Liver (tissue), 9 donors: ENCODE measurements around the gene TCHP. TPM values are rescaled to one million over a fixed set of nuclear protein-coding genes. Genes with fewer than 3 reads are reported as not detected.

Experiments
- DNase-seq: peaks from one replicate; pipeline ENCODE4 v3.0.0-alpha.2; 2017; ENCODE audit warnings: low spot score
- H3K27ac ChIP-seq, 2 donors: one replicate each; pipeline ENCODE4 v1.7.0; 2013; ENCODE audit warnings: inconsistent platforms in 2 of 2, low read length in 2 of 2, control low read depth in 1 of 2, low read depth in 1 of 2, mild to moderate bottlenecking in 1 of 2
- H3K27me3 ChIP-seq, 4 donors: one replicate each; pipeline versions ENCODE4 v1.6.1 to v1.7.0; 2013; ENCODE audit warnings: low read length in 3 of 4, inconsistent platforms in 1 of 4, mild to moderate bottlenecking in 1 of 4, moderate library complexity in 1 of 4; ENCODE audit not compliant: control insufficient read depth in 4 of 4, insufficient read depth in 4 of 4
- H3K36me3 ChIP-seq, 4 donors: one replicate each; pipeline versions ENCODE4 v1.6.1 to v1.7.0; 2013; ENCODE audit warnings: low read length in 3 of 4, mild to moderate bottlenecking in 3 of 4, low read depth in 1 of 4, moderate library complexity in 1 of 4; ENCODE audit not compliant: control insufficient read depth in 4 of 4, insufficient read depth in 3 of 4
- H3K4me1 ChIP-seq, 4 donors: one replicate each; pipeline versions ENCODE4 v1.6.1 to v1.7.0; 2013; ENCODE audit warnings: low read length in 3 of 4, mild to moderate bottlenecking in 3 of 4, moderate library complexity in 1 of 4; ENCODE audit not compliant: control insufficient read depth in 4 of 4, insufficient read depth in 4 of 4
- H3K4me3 ChIP-seq, 3 donors: one replicate each; pipeline versions ENCODE4 v1.6.1 to v1.7.0; 2013; ENCODE audit warnings: low read length in 3 of 3, control low read depth in 1 of 3, low read depth in 1 of 3, mild to moderate bottlenecking in 1 of 3
- H3K9ac ChIP-seq, 2 donors: one replicate each; pipeline ENCODE4 v1.7.0; 2013; ENCODE audit warnings: low read length in 2 of 2, mild to moderate bottlenecking in 2 of 2, moderate library complexity in 2 of 2, control low read depth in 1 of 2, low read depth in 1 of 2
- H3K9me3 ChIP-seq, 4 donors: one replicate each; pipeline versions ENCODE4 v1.6.1 to v1.7.0; 2013; ENCODE audit warnings: low read length in 3 of 4; ENCODE audit not compliant: control insufficient read depth in 4 of 4
- ATF3 ChIP-seq: IDR thresholded peaks from 2 replicates; pipeline ENCODE4 v1.6.1; 2016; ENCODE audit warnings: antibody characterized with exemption
- CTCF ChIP-seq: fragments of 150-350 bp; IDR thresholded peaks from 2 replicates; pipeline ENCODE4 v1.5.1; 2017; ENCODE audit warnings: improper control_type of control experiment, low read depth, low read length; ENCODE audit not compliant: missing input control
- EGR1 ChIP-seq, 2 donors: IDR thresholded peaks; 2 replicates each; pipeline ENCODE4 v1.6.1; 2016 to 2018; ENCODE audit warnings: antibody characterized with exemption in 2 of 2, low read depth in 2 of 2
- FOXA1 ChIP-seq: IDR thresholded peaks from 2 replicates; pipeline ENCODE4 v1.6.1; 2016; ENCODE audit warnings: antibody characterized with exemption
- FOXA2 ChIP-seq: IDR thresholded peaks from 2 replicates; pipeline ENCODE4 v1.6.1; 2016; ENCODE audit warnings: antibody characterized with exemption
- GABPA ChIP-seq, 2 donors: IDR thresholded peaks in 1 of 2; conservative IDR thresholded peaks in 1 of 2; 2 replicates each; pipeline ENCODE4 v1.6.1; 2016; ENCODE audit warnings: antibody characterized with exemption in 2 of 2, mild to moderate bottlenecking in 1 of 2, moderate library complexity in 1 of 2
- HNF4A ChIP-seq, 2 donors: conservative IDR thresholded peaks; 2 replicates each; pipeline ENCODE4 v1.6.1; 2016; ENCODE audit warnings: antibody characterized with exemption in 2 of 2, mild to moderate bottlenecking in 2 of 2
- HNF4G ChIP-seq: IDR thresholded peaks from 2 replicates; pipeline ENCODE4 v1.6.1; 2016; ENCODE audit warnings: antibody characterized with exemption
- JUND ChIP-seq, 2 donors: IDR thresholded peaks; 2 replicates each; pipeline ENCODE4 v1.6.1; 2016; ENCODE audit warnings: antibody characterized with exemption in 2 of 2
- MAX ChIP-seq: IDR thresholded peaks from 2 replicates; pipeline ENCODE4 v1.6.1; 2016; ENCODE audit warnings: antibody characterized with exemption
- NR2F2 ChIP-seq: IDR thresholded peaks from 2 replicates; pipeline ENCODE4 v1.6.1; 2016; ENCODE audit warnings: antibody characterized with exemption
- RAD21 ChIP-seq, 2 donors: IDR thresholded peaks; 2 replicates each; pipeline ENCODE4 v1.6.1; 2016; ENCODE audit warnings: antibody characterized with exemption in 2 of 2, mild to moderate bottlenecking in 2 of 2
- REST ChIP-seq: IDR thresholded peaks from 2 replicates; pipeline ENCODE4 v1.6.1; 2016; ENCODE audit warnings: antibody characterized with exemption, mild to moderate bottlenecking
- RXRA ChIP-seq, 2 donors: IDR thresholded peaks; 2 replicates each; pipeline ENCODE4 v1.6.1; 2017 to 2018; ENCODE audit warnings: antibody characterized with exemption in 2 of 2, mild to moderate bottlenecking in 1 of 2
- SP1 ChIP-seq: IDR thresholded peaks from 2 replicates; pipeline ENCODE4 v1.6.1; 2018; ENCODE audit warnings: antibody characterized with exemption, mild to moderate bottlenecking
- TAF1 ChIP-seq: conservative IDR thresholded peaks from 2 replicates; pipeline ENCODE4 v1.6.1; 2016; ENCODE audit warnings: antibody characterized with exemption, mild to moderate bottlenecking
- YY1 ChIP-seq: IDR thresholded peaks from 2 replicates; pipeline ENCODE4 v1.6.1; 2016; ENCODE audit warnings: antibody characterized with exemption, mild to moderate bottlenecking
- ZBTB33 ChIP-seq: IDR thresholded peaks from 2 replicates; pipeline ENCODE4 v1.6.1; 2016; ENCODE audit warnings: antibody characterized with exemption
- WGBS: extraction: QIAGEN DNeasy Blood & Tissue Kit; methylation state at CpG from one replicate; pipeline ENCODE4 v1.1.7; 2013; 5-methylcytosine and 5-hydroxymethylcytosine counted together
- polyA plus RNA-seq, 2 donors: library from polyadenylated mRNA; stranded (reverse) in 1 of 2; unstranded in 1 of 2; fragments of 200-250 nt in 1 of 2; fragments of >200 nt in 1 of 2; fragmentation: Nextera tagmentation in 1 of 2; extraction: Ambion mirVana in 1 of 2; gene quantifications; one replicate each; pipeline versions ENCODE4 v1.2.1 to v1.2.3, GENCODE V29; 2013 to 2015
- total RNA-seq, 2 donors: library from RNA; depleted of rRNA; stranded (reverse); fragments of >200 nt; gene quantifications; one replicate each; pipeline ENCODE4 v1.2.3, GENCODE V29; 2014
- donor health status: healthy.
- donor health status: healthy.
- donor health status: healthy.
- donor health status: healthy.
- donor health status: healthy.

Gene TCHP
- total and polyA plus RNA-seq, 4 donors: 5.0 to 9.8 (median 5.2) TPM

GRCh38 chr12:109919456-109919855, 19.4 kb downstream of the TCHP start:
- Histone ChIP-seq H3K4me3 (no peak overlapping the region), H3K36me3 (peaks cover 9 to 38% (median 31%) of the 10 kb centered on the region in 4 donors), H3K27ac (no peak overlapping the region), H3K4me1 (no peaks in the 10 kb centered on the region), H3K9me3 (no peaks in the 10 kb centered on the region), H3K27me3 (no peaks in the 10 kb centered on the region), H3K9ac (no peak overlapping the region)
- no peak for DNase-seq
- WGBS: 87% methylated on average over 10 of the region's 10 CpGs
- TF ChIP-seq GABPA (IDR thresholded peaks at IDR 0.05 in 1 of 2, conservative IDR thresholded peaks at IDR 0.05 in 1 of 2) (no peak), EGR1 (IDR thresholded peaks at IDR 0.05; ENCODE audit: low read depth in 2 of 2) (no peak), FOXA1 (no peak), RAD21 (IDR thresholded peaks at IDR 0.05) (no peak), MAX (no peak), HNF4A (conservative IDR thresholded peaks at IDR 0.05) (no peak), RXRA (IDR thresholded peaks at IDR 0.05) (no peak), REST (no peak), HNF4G (no peak), SP1 (no peak), ZBTB33 (no peak), ATF3 (no peak), NR2F2 (no peak), TAF1 (no peak), FOXA2 (no peak), JUND (IDR thresholded peaks at IDR 0.05) (no peak), YY1 (no peak), CTCF (no peak)
